ENCODE measurements around the gene TNRC6B. TPM values are rescaled to one million over a fixed set of nuclear protein-coding genes. Genes with fewer than 3 reads are reported as not detected.
A peak's percentile ranks its signal among the peaks of the same experiment; 100 is the strongest.

The TNRC6B gene
- total and polyA plus RNA-seq, 2 of the 13 experiments (the other 11 are each of a cell fraction or from before 2014, with no cell fraction given) = 8.9 to 13.2 TPM

GRCh38 chr22:40346185-40347118 is 168.7 kb downstream of the TNRC6B start, which contains the start of gene ADSL (continued):
- TF ChIP-seq CREB3 (CRISPR knock-in tag; IDR thresholded peaks at IDR 0.05) (peak; percentile 87; the same call in 1 of the 2 replicates), ZNF160 (CRISPR knock-in tag; IDR thresholded peaks at IDR 0.05) (peak; percentile 56), MXD4 (CRISPR knock-in tag; IDR thresholded peaks at IDR 0.05) (peak; percentile 96), MYNN (CRISPR knock-in tag; IDR thresholded peaks at IDR 0.05; ENCODE audit: low read depth) (no peak), NRL (CRISPR knock-in tag; IDR thresholded peaks at IDR 0.05; ENCODE audit: borderline replicate concordance) (peak; percentile 72), ZNF367 (CRISPR knock-in tag; IDR thresholded peaks at IDR 0.05; ENCODE audit: borderline replicate concordance) (peak; percentile 29; the same call in 1 of the 2 replicates), ZNF687 (CRISPR knock-in tag; IDR thresholded peaks at IDR 0.05) (peak; percentile 98), PRDM4 (CRISPR knock-in tag; IDR thresholded peaks at IDR 0.05; ENCODE audit: borderline replicate concordance) (no peak), RNF219 (CRISPR knock-in tag; IDR thresholded peaks at IDR 0.05) (no peak), ZNF83 (CRISPR knock-in tag; IDR thresholded peaks at IDR 0.05; ENCODE audit: borderline replicate concordance) (no peak), ZNF788 (CRISPR knock-in tag; IDR thresholded peaks at IDR 0.05; ENCODE audit: borderline replicate concordance) (peak; percentile 71; the same call in 1 of the 2 replicates), ZNF460 (CRISPR knock-in tag; IDR thresholded peaks at IDR 0.05; ENCODE audit: borderline replicate concordance) (no peak), ZFP41 (CRISPR knock-in tag; IDR thresholded peaks at IDR 0.05; ENCODE audit: borderline replicate concordance) (peak; percentile 87), HIVEP1 (CRISPR knock-in tag; IDR thresholded peaks at IDR 0.05) (peak; percentile 84; the same call in 1 of the 2 replicates), CSRNP1 (CRISPR knock-in tag; IDR thresholded peaks at IDR 0.05) (peak; percentile 79)
